Stimulated activated CD4-positive, alpha-beta T cell treated with anti-CD3 and anti-CD28 coated beads, Interleukin-2, amount 100 ng/mL, for 48 hours (primary cell): ENCODE data around the gene CUX1.
"Not testable (repeated sequence)": the region's sequence is repeated elsewhere in the genome, so short reads cannot be mapped to it uniquely, and the experiment has no call there.

Source experiments
- DNase-seq, 2 donors: peaks; one replicate each; pipeline ENCODE4 v3.0.0-alpha.2; 2020

CUX1 gene

DNA sequence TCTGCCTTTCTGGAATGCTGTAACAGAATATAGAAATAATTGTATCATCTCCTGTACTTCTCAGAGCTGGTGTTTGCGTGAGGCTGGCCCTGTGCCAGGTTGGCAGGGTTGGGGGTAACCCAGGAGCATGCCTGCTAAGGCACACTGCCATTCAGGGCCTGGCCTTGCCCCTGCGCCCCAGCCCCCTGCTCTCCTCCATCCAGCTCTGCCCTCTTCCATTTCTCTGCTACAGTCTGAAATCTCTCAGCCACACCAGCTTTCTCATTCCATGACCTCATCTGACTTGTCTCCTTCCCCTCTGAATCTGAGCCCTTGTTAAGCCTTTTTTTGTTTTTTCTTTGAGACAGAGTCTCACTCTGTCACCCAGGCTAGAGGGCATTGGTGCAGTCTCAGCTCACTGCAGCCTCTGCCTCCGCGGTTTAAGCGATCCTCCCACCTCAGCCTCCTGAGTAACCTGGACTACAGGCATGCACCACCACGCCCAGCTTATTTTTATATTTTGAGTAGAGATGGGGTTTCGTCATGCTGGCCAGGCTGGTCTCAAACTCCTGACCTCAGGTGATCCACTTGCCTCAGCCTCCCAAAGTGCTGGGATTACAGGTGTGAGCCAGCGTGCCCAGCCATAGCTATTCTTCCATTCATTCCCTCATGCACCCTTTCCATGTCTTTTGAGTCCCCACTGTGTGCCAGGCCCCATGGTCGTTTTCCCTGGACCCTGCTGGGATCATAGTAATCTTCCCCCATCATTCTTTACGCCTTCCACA lies 206.8 kb downstream of the CUX1 start:
- no peak for DNase-seq

DNA sequence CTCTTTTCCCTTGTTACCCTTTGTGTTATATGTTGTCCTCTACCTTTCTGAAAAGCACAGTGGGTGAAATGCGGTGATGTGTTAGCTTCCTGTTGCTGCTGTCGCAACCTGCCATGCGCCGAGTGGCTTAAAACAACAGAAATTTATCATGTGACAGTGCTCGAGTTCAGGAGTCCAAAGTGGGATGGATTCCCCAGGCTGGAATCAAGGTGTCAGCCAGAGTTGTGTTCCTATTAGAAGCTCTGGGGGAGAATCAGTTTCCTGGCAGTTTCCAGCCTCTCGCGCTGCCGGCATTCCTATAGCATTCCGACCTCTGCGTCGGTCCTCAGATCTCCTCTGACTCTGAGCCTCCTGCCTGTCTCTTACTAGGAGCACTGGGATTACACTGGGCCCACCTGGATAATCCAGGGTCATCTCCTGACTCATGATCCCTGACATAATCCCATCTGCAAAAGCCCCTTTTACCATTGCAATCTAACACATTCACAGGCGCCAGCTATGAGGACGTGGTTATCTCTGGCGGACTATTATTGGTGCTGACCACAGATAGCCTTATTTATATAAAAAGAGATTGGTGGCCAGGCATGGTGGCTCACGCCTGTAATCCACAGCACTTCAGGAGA lies 207.5 kb downstream of the CUX1 start:
- no peak for DNase-seq

DNA sequence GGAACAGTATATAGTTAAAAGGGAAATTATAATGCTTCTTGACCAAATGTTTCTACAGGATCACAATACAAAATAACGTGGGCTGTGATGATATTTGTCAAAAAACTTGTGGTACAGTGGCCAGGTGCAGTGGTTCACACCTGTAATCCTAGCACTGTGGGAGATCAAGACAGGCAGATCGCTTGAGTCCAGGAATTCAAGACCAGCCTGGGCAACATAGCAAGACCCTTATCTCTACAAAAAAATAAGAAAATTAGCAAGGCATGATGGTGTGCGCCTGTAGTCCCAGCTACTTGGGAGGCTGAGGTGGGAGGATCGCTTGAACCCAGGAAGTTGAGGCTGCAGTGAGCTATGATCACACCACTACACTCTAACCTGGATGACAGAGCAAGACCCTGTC lies 208.4 kb downstream of the CUX1 start:
- DNase-seq: not testable (repeated sequence)

DNA sequence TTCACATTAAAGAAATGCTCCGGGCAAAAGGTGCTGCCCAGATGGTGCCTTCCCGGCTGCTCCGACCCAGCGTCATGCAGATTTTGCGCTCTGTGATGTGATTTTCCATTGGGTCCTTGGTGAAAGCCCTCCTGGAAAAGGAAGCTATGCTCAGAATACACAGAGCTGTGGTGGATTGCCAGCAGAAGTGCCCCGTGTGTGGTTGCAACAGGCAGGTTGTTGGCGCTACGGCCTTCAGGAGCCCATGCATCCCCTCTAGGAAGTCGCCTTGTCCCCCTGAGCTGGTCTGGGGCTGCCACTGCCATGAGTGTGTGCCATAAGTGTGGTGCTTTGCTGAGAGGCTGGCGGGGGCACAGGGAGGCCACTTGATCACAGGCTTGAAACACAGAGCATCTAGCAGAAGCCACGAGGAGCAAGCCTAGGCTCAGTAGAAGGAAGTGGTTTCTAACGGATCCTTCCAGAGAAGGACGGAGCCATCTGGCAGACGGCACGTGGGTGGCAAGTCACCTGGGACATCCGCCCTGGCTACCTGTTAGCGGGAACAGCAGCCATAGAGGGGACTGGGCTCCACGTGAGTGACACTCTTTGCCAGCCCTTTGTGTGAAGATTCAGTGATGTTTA lies 210.9 kb downstream of the CUX1 start:
- DNase-seq: peak in 1 of 2 donors; percentile 4

DNA sequence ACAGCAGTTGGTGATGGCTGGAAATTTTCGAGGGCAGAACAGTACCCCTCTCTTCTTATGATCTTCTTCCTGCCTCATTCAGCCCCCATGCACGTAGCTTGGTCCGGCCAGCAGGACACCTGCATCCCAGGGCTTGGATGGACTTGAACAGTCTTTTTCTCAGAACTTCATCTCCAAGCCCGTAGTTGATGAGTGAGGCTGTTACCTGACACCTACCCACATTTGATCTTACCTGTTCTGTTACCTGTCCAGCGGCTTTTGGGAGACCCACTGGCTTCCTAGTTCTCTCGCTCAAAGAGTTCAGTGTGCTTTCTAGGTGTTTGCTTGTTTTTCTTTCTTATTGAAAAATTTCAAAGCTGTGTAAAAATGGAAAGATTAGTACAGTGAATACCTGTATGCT lies 212.2 kb downstream of the CUX1 start:
- no peak for DNase-seq

DNA sequence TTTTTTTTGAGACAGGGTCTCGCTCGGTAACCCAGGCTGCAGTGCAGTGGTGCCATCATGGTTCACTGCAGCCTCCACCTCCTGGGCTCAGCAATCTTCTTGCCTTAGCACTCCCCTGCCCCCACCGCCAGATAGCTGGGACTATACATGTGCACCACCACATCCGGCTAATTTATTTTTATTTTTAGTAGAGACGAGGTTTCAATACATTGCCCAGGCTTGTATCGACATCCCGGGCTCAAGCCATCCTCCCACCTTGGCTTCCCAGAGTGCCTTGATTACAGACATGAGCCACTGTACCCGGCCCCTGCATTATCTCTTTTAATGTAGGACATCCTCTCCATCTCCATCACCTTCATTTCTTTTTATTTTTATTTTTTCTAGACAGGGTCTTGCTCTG lies 213.3 kb downstream of the CUX1 start:
- no peak for DNase-seq

GRCh38 chr7:102036958-102037357 lies 219.5 kb downstream of the CUX1 start:
- no peak for DNase-seq

GRCh38 chr7:102039706-102040105 lies 222.3 kb downstream of the CUX1 start:
- no peak for DNase-seq

DNA sequence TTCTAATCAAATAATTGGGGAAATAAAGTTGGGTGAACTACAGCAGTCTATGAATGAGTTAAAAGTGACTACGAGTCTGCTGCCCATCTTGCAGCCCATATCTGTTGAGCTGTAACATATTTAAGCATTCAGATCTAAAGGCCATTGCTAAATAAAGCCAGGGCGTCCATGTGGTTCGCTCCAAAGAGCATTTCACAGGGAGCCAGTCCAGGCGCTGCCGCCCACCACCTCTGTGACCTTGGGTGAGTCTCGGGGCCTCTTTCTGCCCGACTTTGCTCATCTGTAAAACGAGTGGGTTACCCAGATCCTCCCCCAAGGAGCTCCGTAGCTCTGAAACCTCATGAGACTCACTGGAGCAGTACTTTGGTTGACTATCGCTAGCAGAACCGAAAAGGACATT lies 223.1 kb downstream of the CUX1 start:
- no peak for DNase-seq

- DNase-seq: no peak
These were observed 224.7 kb downstream of the CUX1 start for GRCh38 chr7:102042016-102042656.

GRCh38 chr7:102042796-102043195 lies 225.4 kb downstream of the CUX1 start:
- DNase-seq: not testable (repeated sequence)

DNA sequence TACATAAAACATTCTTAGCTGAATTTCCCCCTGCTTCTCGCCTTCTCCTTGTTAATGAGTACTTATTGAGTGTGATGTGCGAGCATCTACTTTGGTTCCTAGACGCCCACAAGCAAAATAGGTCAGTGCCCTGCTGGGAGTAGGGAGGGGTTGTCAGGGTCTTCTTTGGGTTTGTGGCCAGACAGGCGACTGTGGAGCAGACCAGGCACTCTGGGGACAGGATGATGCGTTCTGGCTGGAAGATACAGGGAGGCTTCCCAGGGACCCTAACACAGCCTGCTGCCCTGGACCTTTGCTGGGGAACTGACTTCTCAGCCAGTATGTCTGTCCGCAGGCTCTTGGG lies 227.2 kb downstream of the CUX1 start:
- no peak for DNase-seq

DNA sequence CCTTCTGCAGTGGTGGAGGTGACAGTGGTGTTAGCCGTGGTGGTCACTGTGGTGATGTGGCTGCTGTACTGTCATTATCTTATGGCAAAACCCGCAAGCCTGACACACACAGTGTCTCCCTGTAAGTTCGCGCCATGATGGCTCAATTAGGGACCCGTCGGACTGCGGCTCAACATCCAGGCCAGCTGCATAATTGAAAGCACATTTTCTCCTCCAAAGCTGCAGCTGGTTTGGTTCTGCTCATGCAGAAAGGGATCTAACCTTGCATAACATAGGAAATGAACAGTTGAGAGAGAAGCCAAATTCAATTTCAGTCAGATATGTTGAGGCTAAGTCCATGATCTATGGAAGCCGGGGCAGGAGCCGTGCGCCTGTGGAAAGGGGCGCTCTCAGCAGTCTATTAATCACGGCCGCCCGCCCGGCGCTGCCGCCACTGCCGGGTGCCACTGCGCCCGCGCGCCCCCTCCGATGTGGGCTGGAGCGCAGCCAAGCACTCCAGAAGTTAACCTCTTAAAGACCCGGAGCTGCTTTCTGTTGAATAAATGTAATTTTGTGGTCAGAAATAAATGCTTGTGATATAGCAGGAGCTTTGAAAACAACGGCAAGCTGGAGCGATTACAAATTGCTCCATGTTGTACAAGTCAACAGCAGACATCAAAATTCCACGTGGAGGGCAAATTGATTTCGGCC lies 227.7 kb downstream of the CUX1 start:
- DNase-seq: no peak

GRCh38 chr7:102045681-102046372 lies 228.4 kb downstream of the CUX1 start:
- no peak for DNase-seq

DNA sequence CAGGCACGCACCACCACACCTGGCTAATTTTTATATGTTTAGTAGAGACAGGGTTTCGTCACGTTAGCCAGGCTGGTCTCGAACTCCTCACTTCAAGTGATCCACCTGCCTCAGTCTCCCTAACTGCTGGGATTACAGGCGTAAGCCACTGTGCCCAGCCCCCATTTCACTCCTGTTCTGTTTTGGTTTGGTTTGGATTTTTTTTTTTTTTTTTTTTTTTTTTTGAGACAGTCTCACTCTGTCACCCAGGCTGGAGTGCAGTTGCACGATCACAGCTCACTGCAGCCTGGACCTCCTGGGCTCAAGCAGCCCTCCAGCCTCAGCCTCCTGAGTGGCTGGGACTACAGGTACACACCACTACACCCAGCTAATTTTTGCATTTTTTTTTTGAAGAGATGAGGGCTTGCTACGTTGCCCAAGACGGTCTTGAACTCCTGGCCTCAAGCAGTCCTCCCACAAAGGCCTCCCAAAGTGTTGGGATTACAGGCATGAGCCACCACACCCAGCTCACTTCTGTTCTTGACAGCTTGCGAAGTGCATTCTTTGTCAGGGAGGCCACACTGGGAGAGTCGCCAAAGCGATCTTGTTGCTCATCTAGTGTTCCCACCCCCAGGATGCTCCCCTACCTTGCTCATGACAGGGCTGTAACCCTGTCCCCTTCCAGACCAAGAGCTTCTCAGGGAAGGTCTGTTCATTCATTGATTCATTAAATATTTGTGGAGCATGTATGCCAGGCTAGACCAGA lies 229.1 kb downstream of the CUX1 start:
- DNase-seq: no peak

- no peak for DNase-seq
These were observed 229.7 kb downstream of the CUX1 start for GRCh38 chr7:102047167-102047566.

GRCh38 chr7:102049765-102050164 lies 232.3 kb downstream of the CUX1 start:
- no peak for DNase-seq

- no peak for DNase-seq
These were observed 233.5 kb downstream of the CUX1 start for GRCh38 chr7:102050864-102051460.

DNA sequence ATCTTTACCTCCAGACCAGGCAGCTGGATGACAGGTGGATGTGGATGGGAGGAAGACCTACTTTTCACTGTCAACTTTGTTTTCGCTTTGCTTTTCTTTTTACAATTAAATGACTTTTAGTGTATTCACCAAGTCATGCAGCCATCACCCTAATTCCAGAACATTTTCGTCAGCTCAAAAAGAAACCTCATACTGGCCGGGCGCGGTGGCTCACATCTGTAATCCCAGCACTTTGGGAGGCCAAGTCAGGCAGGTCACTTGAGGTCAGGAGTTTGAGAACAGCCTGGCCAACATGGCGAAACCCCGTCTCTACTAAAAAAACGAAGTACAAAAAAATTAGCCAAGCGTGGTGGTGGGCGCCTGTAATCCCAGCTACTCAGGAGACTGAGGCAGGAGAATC lies 234.3 kb downstream of the CUX1 start:
- DNase-seq: not testable (repeated sequence)

GRCh38 chr7:102054158-102054557 lies 236.7 kb downstream of the CUX1 start:
- no peak for DNase-seq

DNA sequence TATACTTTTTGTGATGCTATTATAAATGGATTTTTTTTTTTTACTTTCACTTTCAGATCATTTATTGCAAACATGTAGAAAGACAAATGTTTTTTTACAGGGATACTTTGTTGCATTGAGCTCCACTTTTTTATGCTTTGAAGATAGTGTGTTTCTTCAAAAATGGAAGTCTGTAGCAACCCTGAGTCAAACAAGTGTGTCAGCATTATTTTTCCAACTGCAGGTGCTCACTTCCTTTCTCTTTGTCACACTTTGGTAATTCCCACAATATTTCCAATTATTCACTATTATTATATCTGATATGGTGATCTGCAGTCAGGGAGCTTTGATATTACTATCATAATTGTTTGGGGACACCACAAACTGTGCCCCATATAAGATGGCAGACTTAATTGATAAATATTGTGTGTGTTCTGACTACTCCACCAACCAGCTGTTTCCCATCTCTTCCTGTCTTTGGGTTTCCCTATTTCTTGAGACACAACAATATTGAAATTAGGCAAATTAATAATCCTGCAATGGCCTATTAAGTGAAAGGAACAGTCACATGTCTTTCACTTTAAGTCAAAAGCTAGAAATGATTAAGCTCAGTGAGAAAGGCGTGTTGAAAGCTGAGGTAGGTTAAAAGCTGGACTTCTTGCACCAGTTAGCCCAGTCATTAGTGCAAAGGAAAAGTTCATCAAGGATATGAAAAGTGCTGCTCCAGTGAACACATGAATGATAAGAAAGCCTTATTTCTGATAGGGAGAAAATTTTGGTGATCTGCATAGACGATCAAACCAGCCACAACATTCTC lies 238.0 kb downstream of the CUX1 start:
- DNase-seq: no peak
